SH-SY5Y (cell line): Measurements from ENCODE around the gene PRG3.

Experiments
- GATA2 ChIP-seq: IDR thresholded peaks from 2 replicates; pipeline ENCODE4 v1.6.1; 2011; ENCODE audit warnings: mild to moderate bottlenecking, low read depth, low read length
- GATA3 ChIP-seq: IDR thresholded peaks from 2 replicates; pipeline ENCODE4 v1.6.1; 2011; ENCODE audit warnings: low read depth, mild to moderate bottlenecking, low read length, moderate library complexity

- TF ChIP-seq GATA3 (no peak), GATA2 (no peak)
These were observed 21.4 kb upstream of the PRG3 start for GRCh38 chr11:57402188-57403002.
